GM21576 (cell line): ENCODE measurements around the gene IGF1R.

Experiments used
- ATAC-seq: cut with Tn5 transposase; IDR thresholded peaks from one replicate; pipeline ENCODE4 v1.9.1; 2021; ENCODE audit warnings: mild to moderate bottlenecking, moderate library complexity; ENCODE audit not compliant: unreplicated experiment

The IGF1R gene

GRCh38 chr15:98792117-98792516 is 143.8 kb downstream of the IGF1R start:
- no peak for ATAC-seq

GRCh38 chr15:98794211-98794610 is 145.9 kb downstream of the IGF1R start:
- ATAC-seq = no peak

GRCh38 chr15:98794748-98795147 is 146.4 kb downstream of the IGF1R start:
- no peak for ATAC-seq

GRCh38 chr15:98795980-98796379 is 147.6 kb downstream of the IGF1R start:
- no peak for ATAC-seq

GRCh38 chr15:98796685-98797357 is 148.5 kb downstream of the IGF1R start:
- no peak for ATAC-seq

- ATAC-seq = no peak
Measured at GRCh38 chr15:98798375-98798893, 150.1 kb downstream of the IGF1R start.

GRCh38 chr15:98799461-98800390 is 151.4 kb downstream of the IGF1R start:
- no peak for ATAC-seq

- no peak for ATAC-seq
Measured at GRCh38 chr15:98800437-98801233, 152.3 kb downstream of the IGF1R start.

GRCh38 chr15:98801234-98801561 is 152.9 kb downstream of the IGF1R start:
- no peak for ATAC-seq

GRCh38 chr15:98802187-98802586 is 153.8 kb downstream of the IGF1R start:
- ATAC-seq = no peak

- no peak for ATAC-seq
Measured at GRCh38 chr15:98803228-98804056, 155.1 kb downstream of the IGF1R start.

GRCh38 chr15:98804057-98804380 is 155.7 kb downstream of the IGF1R start:
- no peak for ATAC-seq

GRCh38 chr15:98805434-98806274 is 157.3 kb downstream of the IGF1R start:
- no peak for ATAC-seq

- ATAC-seq = no peak
Measured at GRCh38 chr15:98806275-98806895, 158.0 kb downstream of the IGF1R start.

- no peak for ATAC-seq
Measured at GRCh38 chr15:98807262-98807661, 158.9 kb downstream of the IGF1R start.

GRCh38 chr15:98809273-98809672 is 160.9 kb downstream of the IGF1R start:
- ATAC-seq = no peak

GRCh38 chr15:98812716-98813446 is 164.5 kb downstream of the IGF1R start:
- ATAC-seq = no peak

GRCh38 chr15:98813951-98814350 is 165.6 kb downstream of the IGF1R start:
- ATAC-seq = no peak
